COLO668 (cell line): ENCODE results near the gene ZNF791.
"Not testable (repeated sequence)": the region's sequence is repeated elsewhere in the genome, so short reads cannot be mapped to it uniquely, and the experiment has no call there.

Experiments
- DNase-seq: peaks from one replicate; lab custom pipeline; 2025; ENCODE audit not compliant: unreplicated experiment; lab: John Stamatoyannopoulos, UW

ZNF791 gene

DNA sequence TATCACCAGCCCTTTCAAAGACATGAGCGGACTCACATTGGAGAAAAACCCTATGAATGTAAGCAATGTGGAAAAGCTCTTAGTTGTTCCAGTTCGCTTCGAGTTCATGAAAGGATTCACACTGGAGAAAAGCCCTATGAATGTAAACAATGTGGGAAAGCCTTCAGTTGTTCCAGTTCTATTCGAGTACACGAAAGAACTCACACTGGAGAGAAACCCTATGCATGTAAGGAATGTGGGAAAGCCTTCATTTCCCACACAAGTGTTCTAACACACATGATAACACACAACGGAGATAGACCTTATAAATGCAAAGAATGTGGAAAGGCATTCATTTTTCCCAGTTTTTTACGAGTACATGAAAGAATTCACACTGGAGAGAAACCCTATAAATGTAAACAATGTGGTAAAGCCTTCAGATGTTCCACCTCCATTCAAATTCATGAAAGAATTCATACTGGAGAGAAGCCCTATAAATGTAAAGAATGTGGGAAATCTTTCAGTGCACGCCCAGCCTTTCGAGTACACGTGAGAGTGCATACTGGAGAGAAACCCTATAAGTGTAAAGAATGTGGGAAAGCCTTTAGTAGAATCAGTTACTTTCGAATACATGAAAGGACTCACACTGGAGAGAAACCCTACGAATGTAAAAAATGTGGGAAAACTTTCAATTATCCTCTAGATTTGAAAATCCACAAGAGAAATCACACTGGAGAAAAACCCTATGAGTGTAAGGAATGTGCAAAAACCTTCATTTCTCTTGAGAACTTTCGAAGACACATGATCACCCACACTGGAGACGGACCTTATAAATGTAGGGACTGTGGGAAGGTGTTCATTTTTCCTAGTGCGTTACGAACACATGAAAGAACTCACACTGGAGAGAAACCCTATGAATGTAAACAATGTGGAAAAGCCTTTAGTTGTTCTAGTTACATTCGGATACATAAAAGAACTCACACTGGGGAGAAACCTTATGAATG lies 17.6 kb downstream of the ZNF791 start:
- no peak for DNase-seq

DNA sequence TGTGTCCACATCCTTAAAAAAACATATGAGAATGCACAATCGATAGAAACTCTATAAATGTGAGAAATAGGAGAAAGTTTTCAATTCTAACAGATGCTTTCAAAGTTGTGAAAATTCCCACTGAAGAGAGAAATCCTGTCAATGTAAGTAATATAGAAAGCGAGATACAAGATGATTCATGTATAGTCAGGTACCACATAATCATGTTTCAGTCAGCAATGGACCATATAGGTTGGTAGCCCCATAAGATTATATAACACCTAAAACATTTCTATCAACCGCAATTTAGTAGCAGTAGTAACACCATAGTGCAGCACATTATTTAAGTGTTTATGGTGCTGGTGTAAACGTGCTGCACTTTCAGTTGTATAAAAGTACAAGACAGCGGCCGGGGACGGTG lies 18.5 kb downstream of the ZNF791 start:
- no peak for DNase-seq

DNA sequence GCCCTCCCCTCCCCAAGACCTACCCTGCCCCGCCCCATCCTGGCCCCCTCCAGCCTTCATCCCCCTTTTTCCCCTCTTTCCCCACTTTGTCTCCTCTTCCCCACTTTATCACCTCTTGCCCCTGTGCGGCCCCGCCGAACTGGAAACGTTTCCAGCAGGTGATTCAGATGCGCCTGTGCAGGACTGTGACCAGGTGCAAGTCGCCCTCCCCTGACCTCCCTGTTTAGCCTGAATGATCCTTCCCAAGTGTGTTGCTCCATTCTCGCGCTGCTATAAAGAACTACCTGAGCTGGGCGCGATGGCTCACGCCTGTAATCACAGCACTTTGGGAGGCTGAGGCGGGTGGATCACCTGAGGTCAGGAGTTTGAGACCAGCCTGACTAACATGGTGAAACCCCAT lies 25.9 kb downstream of the ZNF791 start:
- peak; percentile 10 for DNase-seq

DNA sequence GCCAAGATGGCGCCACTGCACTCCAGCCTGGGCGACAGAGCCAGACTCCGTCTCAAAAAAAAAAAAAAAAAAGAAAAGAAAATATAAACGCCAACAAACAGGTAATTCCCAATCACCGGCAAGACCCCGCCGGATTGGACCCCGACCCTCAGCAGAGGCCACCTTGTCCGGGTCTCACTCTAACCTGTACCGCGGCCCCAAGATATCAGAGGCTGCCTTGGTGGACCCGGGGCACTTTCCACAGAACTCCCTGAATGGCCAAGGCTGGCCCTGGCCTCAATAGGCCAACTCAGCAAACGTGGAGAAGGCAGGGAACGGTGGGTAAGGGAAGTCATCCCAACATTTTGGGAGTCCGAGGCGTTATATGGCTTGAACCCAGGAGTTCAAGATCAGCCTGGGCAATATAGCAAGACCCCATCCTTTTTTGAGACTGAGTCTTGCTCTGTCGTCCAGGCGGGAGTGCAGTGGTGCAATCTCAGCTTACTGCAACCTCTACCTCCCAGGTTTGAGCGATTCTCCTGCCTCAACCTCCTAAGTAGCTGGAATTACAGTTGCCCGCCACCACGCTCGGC lies 28.0 kb downstream of the ZNF791 start:
- DNase-seq = no peak

DNA sequence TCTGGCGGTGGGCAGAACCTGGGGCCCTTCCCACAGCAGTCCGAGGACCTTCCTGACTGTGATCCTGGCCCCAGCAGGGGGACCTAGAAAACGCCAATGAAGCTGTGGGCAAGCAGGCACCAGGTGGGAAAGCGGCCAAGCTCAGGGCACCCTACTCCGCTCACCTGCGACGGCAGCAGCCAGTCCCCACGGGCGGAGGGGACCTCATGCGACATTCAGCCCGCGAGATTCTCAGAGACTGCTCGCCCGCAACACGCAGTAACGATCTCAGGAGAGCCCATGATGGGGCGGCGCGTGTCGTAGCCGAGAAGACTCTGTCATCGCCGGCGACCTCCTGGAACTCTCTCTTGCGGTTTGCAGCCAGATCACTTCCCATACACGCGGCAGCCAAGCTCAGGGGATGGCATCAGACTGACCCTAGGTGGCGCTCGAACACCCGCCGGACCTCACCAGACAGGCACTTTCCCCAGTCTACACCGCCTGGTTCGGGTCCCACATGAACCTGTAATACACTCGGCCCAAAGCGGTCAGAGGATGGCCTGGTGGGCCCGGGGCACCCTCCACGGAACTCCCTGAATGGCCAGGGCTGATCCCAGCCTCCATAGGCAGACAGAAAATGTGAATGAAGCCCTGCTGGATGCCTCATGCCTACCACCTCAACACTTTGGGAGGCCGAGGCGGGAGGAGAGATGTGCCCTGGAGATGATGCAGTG lies 29.3 kb downstream of the ZNF791 start:
- DNase-seq = peak; percentile 84

DNA sequence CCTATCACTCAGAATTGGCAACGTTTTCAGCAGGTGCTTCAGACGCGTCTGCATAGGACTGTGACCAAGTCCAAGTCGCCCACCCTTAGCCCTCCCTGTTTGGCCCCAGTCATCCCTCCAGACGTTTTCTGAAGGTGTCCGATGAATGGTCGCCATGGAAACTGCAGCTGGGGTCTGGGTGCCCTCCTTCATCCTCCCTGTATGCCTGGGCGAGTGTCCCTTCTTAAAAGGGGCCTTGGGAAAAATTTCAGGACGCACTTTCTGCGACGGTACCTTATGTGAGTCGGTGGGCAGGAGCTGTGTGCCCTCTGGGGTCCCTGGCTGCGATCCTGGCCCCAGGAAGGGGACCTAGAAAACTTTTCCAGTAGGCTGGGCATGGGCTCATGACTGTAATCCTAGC lies 30.7 kb downstream of the ZNF791 start:
- DNase-seq = no peak

DNA sequence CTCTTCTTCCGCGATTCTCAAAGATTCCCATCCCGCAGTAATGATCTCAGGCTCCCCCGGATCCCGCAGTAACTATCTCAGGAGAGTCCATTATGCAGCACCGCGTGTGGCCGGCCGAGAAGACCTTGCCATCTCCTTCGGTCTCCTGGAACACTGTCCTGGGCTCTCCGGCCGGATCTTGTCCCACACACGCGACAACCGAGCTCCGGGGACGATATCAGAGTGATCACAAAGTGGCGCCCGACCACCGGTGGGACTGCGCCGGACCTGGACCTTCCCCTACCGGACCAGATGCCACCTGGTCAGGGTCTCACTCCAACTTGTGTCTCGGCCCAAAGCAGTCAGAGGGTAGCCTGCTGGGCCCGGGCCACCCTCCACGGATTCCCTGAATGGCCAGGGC lies 31.8 kb downstream of the ZNF791 start:
- no peak for DNase-seq

DNA sequence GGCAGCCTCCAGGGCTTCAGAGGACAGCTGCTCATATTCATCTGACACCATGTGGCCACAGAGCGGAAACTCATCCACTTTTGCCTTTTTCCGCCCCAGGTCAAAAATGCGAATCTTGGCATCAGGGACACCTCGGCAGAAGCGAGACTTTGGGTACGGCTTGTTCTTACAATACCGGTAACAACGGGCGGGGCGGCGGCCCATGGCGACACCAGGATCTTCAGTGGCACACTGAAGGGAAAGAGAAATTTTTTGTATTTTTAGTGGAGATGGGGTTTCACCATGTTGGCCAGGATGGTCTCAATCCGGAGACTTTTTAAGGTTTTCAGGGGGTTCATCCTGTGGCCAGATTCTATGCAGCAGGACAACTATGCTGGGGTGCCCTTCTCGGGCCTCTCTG lies 33.0 kb downstream of the ZNF791 start:
- not testable (repeated sequence) for DNase-seq

DNA sequence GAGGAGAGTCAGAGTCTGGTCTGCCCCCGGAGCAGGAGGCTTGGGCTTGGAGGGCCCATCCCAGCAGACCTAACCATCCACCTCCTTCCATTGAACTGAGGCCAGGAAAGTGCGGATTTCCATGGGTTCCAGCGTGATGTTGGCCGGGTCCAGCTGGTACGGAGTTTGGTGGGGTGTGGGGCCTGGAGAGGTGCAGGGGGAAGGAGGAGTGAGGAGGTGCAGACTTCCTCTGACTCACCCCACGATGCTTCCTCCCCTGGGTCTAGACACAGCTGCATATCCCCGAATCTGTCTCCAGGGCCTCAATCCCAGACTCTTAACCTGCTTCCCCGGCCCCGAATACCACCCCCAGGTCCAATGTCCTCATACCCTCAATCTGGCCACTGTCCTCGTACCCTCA lies 35.8 kb downstream of the ZNF791 start:
- no peak for DNase-seq

DNA sequence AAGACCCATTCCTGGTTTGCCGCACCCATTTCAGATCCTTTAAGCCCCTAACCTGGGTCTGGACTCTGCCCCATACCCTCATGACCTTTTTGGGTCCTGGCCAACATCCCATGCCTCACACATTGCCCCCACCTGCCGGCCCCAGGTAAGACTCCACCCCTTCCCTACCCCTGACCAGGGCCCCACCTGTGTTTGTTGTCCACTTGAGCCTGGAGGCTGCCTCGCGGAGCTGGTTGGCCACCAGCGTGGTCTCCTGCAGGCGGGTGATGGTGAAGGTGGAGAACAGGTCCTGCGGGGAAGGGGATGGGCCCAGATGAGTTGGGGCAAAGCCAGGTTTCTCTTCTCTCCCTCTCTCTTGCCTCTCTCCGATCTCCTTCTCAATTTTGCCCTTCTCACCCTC lies 36.3 kb downstream of the ZNF791 start:
- peak; percentile 67 for DNase-seq

DNA sequence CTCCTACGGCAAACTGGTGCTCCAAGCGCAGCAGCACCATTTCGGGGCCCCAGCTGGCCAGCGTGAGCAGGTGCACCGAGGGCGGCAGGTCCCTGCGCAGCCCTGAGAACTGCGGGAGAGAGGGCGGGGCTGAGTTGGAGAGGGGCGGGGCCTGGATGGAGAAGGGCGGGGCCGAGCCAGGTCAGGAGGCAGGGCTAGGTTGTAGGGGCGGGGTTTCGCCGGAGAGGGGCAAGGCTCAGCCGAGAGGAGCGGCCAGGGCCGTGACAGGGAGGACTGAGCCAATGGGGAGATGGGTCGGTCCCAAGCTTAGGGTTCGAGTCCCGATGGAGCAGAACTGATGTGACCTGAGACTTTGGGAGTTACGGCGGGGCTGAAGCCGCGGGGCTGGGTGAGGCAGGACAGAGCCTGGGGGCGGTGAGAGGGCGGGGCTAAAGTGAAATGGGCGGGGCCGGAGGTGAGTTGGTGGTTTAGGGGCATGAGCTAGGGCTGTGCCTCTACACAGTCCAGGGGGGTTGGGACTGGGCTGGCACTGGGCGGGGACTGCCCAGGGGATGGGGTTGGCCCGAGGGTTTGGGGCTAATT lies 36.9 kb downstream of the ZNF791 start:
- peak; percentile 86 for DNase-seq

DNA sequence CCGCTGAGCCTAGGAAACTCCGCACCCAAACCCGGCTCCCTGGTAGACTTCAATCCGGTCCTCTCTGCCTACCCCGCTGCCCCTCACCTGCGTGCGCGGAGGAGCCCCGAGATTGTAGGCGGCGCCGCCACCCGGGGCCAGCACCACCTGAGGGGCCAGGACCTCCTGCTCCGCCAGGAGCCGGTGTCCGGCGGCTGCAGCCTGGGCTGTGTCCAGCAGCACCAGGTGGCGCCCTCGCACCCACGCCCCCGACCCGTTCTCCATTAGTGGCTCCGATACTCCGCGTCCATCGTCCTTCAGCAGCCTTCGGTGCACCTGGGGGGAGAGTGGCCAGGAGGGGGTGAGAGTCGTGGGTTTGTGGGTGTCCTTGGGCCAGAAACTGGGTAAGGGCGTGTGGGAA lies 37.4 kb downstream of the ZNF791 start:
- DNase-seq = peak; percentile 39

DNA sequence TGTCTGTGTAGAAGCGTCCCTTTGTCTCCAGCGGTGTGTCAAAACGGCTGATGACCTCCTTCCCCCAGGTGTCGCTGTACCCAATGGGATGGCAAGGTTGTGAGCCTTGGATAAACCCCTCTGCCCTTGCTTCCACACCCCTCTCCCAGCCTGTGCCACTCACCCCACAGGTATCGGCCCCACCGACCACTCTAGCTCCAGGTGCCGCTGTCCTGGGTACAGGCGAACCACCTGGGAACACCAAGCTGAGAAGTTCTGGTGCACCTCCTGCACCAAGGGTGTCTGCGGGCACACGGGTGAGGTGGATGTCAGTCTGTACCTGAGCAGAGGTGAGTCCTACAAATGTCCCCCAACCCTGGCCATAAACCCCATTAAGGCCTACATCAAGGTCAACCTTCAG lies 39.2 kb downstream of the ZNF791 start:
- DNase-seq = no peak

DNA sequence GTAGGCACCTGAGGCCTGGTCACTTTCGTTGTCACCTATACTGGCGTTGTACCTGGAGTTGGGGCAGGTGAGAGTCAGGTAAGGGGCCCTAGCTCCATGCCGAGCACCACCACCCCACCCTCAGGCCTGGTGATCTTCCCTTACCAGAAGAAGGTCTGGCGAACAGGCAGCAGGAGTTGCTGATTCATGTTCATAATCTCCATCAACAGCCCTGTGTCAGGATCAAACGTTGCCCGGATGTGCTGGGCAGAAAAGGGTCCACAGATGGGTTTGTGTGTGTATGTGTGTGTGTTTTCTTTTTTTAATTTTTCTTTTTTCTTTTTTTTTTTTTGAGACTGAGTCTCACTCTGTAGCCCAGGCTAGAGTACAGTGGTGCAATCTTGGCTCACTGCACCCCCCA lies 41.5 kb downstream of the ZNF791 start:
- DNase-seq = no peak

DNA sequence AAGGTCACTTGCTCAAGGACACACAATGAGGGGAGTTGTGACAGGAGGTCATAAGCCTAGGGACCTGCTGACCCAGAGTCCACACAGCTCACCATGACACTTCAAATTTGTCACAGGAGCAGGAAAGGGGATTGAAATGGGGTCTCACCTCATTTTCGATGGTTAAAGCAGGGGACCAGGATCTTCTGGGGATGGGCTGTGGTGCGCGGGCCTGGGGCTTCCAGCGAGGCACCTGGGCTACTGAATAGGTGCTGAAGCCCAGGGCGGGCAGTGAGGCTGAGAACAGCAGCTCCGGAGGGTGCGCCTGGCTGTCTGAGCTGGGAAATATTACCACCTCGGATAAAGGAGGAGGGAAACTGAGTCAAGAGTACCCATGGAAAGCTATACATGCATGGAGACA lies 44.8 kb downstream of the ZNF791 start:
- DNase-seq = no peak

DNA sequence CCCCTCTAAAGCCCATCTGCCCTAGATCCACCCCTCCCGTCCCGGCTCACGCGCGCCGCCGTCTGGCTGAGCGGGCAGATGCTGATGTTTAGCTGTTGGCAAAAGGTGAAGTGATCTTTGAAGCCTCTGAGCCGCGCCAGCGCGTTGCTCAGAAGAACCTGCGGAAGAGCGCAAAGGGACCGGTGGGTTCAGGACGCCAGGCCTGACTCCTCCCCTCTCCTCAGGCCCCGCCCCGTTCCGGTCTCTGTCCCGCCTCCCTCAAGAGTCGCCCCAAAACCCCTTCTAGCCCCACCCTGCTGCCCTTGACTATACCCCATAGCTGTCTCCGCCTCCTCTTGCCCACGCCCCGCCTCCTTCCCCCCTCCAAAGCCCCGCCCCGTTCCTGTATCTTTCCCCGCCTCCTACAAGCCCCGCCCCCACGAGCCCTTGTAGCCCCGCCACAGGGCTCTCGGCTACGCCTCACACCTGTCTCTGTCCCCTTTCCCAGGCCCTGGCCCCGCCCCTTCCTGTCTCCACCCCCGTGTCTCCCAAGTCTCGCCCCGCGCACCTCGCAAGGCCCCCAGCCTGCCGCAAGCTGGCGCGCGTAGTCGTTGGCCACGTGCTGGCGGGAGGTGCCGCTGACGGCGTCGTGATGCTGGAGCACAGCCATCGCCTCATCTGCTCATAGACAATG lies 46.3 kb downstream of the ZNF791 start:
- DNase-seq = peak; percentile 12

DNA sequence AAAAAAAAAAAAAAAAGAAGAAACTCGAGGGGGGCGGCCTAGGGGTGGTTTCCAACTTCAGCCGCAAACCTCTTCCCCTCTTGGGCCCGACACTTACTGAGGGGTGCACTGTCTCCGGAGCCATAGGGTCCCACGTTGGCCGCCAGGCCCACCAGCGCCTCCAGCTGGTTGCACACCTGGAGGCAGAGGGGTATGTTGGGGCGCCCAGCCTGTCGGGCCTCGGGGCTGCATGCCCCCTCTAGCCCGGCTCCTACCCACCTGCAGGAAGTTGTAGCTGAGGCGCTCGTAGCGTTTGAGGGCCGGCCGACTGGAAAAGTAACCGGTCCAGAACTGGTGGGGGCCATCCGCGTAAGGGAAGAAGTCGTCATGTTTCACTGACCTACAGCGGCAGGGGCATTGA lies 47.2 kb downstream of the ZNF791 start:
- DNase-seq = no peak

DNA sequence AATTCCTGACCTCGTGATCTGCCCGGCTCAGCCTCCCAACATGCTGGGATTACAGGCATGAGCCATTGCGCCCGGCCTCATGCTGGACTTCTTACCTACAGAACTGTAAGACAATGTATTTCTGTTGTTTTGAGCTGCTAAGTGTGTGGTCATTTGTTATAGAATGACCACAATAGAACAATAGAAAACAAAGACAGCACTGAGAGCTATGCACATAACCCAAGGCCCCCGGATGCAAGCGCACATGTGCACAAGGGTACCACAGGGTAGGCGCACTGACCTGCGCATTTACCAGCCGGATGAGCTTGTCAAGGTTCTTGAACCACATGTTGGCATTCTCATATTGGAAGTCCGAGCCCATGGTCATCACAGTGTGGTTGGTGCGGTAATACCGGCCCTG lies 50.3 kb downstream of the ZNF791 start:
- no peak for DNase-seq

DNA sequence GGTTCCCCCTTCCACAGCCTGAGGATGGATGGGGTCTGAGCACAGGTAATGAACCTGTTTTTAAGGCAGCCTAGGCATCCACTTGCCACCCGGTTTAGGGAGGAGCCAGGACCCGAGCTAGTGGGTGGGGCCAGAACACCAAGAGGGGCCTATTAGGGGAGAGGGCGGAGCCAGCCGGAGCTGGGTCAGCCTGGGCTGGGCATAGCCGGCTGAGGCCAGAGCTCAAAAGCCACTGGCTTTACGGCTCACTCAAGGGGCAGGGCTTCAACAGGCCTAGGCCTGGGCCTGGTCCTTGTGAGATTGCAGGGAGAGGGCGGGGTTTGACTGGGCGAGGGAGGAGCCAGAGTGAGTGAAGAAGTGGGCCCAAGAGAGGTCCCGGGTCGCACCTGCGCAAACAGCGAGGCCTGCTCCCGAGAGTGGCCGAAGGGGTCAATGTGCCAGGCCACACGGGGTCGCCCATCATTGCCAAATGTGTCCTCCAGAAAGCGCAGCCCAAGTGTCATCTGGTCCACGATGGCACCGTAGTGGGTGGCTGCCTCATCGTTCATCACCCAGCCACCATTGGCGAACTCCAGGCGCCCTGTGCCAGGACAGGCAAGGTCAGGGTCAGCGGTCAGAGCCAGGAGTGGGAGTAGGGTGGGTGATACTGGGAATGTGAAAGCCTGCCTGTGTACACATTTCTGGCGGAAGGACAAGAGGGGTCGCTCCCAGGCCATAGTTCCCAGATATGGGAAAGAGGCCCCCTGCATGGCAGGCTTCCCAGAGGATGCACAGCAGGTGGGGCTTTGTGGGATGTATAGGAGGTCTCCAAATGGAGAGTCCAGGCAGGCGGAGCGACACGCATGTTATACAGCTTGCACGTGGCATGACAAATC lies 53.9 kb downstream of the ZNF791 start:
- DNase-seq = no peak

DNA sequence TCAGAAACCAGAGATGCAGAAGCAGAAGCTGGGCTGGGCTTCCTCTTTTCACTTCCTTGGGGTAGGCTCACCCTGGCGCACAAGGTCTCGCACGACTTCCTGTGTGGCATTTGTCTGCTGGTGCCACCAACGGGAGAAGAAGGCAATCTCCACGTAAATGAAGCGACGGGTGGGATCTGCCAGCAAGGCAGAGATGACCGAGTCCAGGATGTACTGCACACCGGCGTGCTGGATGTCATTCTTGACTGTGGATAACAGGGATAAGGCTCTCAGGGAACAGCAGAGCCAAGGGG lies 54.5 kb downstream of the ZNF791 start:
- no peak for DNase-seq
